ENCODE measurements around the gene CPVL. TPM values are rescaled to one million over a fixed set of nuclear protein-coding genes. Genes with fewer than 3 reads are reported as not detected.
"Not testable (repeated sequence)": the region's sequence is repeated elsewhere in the genome, so short reads cannot be mapped to it uniquely, and the experiment has no call there.

Gene CPVL
- total RNA-seq, 1 donor from 2014 or later = 72.6 TPM

DNA sequence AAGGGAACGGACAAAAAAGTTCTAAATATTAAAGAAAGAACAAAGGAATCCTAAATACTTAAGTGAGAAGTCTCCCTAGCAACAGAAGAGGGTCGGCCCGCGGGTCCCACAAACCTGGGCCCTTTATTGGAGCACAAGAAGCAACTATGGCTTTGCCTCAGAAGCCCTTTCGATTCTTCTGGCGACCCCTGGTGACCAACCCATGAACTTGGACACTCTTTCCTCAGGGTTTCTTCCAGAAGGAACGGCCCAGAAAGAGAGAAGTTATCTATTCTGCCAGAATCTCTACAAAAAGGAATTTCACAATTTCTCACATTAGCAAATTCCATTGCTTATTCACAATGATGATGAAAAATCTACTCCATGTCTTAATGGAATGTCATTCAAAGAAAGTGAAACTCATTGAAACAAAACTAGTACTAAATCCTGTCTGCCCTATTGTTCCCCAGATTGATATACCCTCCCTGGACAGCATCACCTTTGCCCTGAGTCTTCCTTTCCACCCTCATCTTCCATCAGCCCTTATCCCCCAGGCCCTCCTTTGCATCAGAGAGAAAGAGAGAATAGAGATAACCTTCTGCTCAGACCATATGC lies 43.7 kb downstream of the CPVL start:
- peak; percentile 64 for DNase-seq
- ATAC-seq = peak; percentile 72
- intact Hi-C loops (cut with micrococcal nuclease) = loop anchor here (2.0 kb wide), 1 partner anchor 176 kb away; no protein-coding TSS in a partner anchor

- intact Hi-C loops (cut with micrococcal nuclease) = no loop called here
- ATAC-seq = no peak
- no peak for DNase-seq
These were observed 45.4 kb downstream of the CPVL start for GRCh38 chr7:29100924-29101323.

GRCh38 chr7:29099896-29100847 lies 46.2 kb downstream of the CPVL start:
- intact Hi-C loops (cut with micrococcal nuclease) = no loop called here
- ATAC-seq (peak; percentile 36), DNase-seq (no peak)

GRCh38 chr7:29096446-29096730 lies 49.9 kb downstream of the CPVL start:
- no peak for ATAC-seq
- DNase-seq = no peak
- intact Hi-C loops (cut with micrococcal nuclease) = no loop called here

DNA sequence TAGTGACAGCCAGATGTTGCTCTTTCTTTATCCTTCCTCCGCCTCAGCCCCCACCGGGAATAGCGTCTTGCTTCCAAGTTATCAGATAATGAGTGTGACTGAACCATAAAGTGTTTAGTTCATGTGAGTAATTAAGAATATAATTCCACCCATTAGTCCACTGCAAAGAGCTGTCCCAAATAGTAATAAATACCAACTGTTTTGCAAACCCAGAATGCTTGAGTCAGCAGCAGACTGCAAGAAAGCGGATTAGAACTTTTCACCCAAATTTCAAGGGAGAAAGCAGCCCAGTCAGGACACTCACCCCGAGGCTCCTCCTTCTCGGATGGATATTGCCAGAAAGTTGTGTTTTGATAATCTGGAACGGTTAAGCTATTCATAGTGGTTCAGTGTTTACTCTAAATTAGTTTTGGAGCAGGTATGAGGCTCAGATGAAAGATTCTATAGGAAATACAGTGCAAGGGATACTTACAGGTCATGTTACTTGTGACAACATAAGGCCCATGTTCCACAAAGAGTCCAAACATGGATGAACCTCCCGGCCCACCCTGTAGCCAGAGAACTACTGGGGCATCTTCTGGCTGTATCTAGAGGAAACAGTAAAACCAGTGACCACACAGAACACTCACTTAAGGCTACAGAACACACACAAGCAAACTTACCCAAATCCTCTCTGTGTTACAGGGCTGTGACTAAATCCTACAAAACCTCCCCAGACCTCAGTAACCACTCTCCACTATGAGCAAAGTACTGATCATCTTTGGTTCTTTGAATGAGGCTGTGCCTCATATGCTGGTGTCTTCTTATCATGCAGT lies 50.5 kb downstream of the CPVL start:
- intact Hi-C loops (cut with micrococcal nuclease) = no loop called here
- ATAC-seq (no peak), DNase-seq (no peak)

DNA sequence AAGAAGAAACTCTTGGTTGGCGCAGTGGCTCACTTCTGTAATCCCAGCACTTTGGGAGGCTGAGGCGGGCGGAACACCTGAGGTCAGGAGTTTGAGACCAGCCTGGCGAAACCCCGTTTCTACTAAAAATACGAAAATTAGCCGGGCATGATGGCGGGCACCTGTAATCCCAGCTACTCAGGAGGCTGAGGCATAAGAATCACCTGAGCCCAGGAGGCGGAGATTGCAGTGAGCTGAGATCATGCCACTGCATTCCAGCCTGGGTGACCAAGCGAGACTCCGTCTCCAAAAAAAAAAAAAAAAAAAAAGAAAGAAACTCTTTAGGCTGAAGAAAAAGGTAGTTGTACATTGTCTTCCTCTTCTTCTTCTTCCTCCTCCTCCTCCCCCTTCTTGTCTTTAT lies 53.2 kb downstream of the CPVL start:
- ATAC-seq; intact Hi-C loops (cut with micrococcal nuclease); DNase-seq: not testable (repeated sequence)

- intact Hi-C loops (cut with micrococcal nuclease) = no loop called here
- ATAC-seq (peak; percentile 26), DNase-seq (no peak)
These were observed 54.6 kb downstream of the CPVL start for GRCh38 chr7:29091715-29092114.

- DNase-seq = peak; percentile 55
- intact Hi-C loops (cut with micrococcal nuclease) = no loop called here
These were observed 55.3 kb downstream of the CPVL start for GRCh38 chr7:29090836-29091601.

GRCh38 chr7:29090151-29090805 lies 56.1 kb downstream of the CPVL start:
- intact Hi-C loops (cut with micrococcal nuclease) = no loop called here
- no peak for DNase-seq
- ATAC-seq = no peak

More at GRCh38 chr7:29090836-29091601, 55.3 kb downstream of the CPVL start:
- ATAC-seq = peak; percentile 78

DNA sequence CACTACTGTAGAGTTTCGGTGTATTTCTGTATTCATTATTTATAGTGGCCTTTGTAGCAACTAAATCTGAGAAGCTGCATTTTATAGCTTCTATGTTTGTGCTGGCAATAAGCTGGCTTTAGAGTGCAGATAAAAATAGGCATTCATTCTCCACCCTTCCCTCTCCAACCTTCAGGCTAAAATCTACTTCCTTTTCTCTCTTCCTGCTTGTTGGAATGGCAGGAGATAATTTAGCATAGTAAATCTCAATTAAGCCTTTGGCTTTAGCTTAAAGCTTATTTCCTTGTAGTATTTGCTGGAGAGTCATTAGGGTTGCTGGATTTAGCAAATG lies 58.5 kb downstream of the CPVL start:
- peak; percentile 64 for ATAC-seq
- intact Hi-C loops (cut with micrococcal nuclease) = no loop called here
- no peak for DNase-seq

DNA sequence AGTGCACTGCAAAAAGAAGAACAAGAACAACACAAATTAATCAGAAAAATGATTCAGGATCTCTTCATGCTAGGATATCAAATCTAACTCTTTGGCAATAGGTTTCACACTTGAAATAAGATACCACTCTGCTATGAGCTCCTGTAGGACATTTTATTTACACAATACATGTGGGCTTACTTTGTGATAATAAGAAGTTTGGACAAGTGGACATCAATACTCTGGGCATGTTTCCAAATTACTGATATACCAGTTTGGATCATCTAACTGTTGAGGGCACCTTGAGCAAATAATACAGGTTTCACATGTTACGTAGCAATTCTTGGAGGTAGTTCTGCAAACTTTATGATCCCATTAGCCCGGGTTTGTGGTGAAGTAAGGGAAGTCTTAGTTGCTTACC lies 59.8 kb downstream of the CPVL start:
- ATAC-seq (no peak), DNase-seq (no peak)
- intact Hi-C loops (cut with micrococcal nuclease) = no loop called here

DNA sequence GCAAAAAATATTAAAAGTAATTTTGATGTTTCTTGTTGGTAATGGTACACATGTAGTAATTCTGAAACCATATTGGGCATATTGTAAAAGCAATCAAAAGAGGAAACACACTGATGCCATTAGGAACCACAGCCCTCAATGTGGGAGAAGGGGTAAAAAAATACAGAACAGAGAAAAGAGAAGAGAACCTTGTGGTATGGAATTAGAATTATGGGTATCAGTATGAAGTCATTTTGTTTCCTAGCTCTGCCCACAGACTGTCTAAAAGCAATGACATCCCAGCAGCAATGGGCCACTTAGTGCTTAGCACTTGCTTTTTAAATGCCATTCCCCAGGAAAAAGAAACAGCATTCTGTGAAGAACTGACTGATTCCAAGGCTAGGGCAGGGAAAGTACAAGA lies 61.5 kb downstream of the CPVL start:
- DNase-seq (no peak), ATAC-seq (peak; percentile 41)
- intact Hi-C loops (cut with micrococcal nuclease) = no loop called here

- intact Hi-C loops (cut with micrococcal nuclease) = no loop called here
These were observed 65.5 kb downstream of the CPVL start for GRCh38 chr7:29080803-29081202.

GRCh38 chr7:29078311-29079260 lies 67.8 kb downstream of the CPVL start:
- intact Hi-C loops (cut with micrococcal nuclease) = no loop called here
- no peak for ATAC-seq

More at GRCh38 chr7:29080803-29081202, 65.5 kb downstream of the CPVL start:
- DNase-seq (no peak), ATAC-seq (no peak)

GRCh38 chr7:29077854-29078253 lies 68.5 kb downstream of the CPVL start:
- no peak for ATAC-seq

More at GRCh38 chr7:29078311-29079260, 67.8 kb downstream of the CPVL start:
- no peak for DNase-seq

GRCh38 chr7:29077176-29077575 lies 69.2 kb downstream of the CPVL start:
- ATAC-seq = no peak
- no peak for DNase-seq
- intact Hi-C loops (cut with micrococcal nuclease) = no loop called here

More at GRCh38 chr7:29077854-29078253, 68.5 kb downstream of the CPVL start:
- intact Hi-C loops (cut with micrococcal nuclease) = no loop called here
- DNase-seq = no peak

DNA sequence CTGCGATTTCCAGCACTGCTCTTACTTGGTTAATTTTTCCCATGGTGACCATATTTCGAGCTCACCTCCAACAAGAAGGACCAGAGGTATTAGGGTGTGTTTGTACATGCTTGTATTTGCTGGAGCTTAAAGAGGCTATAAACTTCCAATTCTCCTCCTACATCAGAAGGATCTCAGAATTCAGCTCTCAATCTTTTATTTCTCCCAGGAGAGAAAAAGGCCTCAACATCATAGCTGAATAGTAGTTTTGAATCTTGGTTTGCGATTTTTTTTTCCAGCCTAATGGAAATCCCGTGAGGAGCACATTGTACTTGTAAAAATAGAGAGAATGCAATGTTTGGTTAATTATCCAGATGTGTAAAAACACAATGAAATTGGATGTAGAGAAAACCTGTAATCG lies 69.7 kb downstream of the CPVL start:
- DNase-seq (no peak), ATAC-seq (no peak)
- intact Hi-C loops (cut with micrococcal nuclease) = no loop called here

- no peak for DNase-seq
- no peak for ATAC-seq
- intact Hi-C loops (cut with micrococcal nuclease) = no loop called here
These were observed 70.7 kb downstream of the CPVL start for GRCh38 chr7:29075606-29076005.
